H1 (cell line): Measurements from ENCODE around the gene C2CD4B. TPM values are rescaled to one million over a fixed set of nuclear protein-coding genes. Genes with fewer than 3 reads are reported as not detected.

Source experiments
- CTCF ChIA-PET: fragments of 300-600 bp; sonication (Branson Sonifier 250); formaldehyde crosslinking; loops from one replicate; lab custom pipeline; 2021; ENCODE audit not compliant: partially characterized antibody; lab: Charles Lee
- POLR2A ChIA-PET: fragments of 300-600 bp; sonication (Branson Sonifier 250); formaldehyde crosslinking; loops from one replicate; lab custom pipeline; 2021; ENCODE audit warnings: inconsistent platforms; ENCODE audit not compliant: partially characterized antibody; lab: Charles Lee
- DNase-seq, 2 experiments: peaks; one replicate each; pipeline versions ENCODE4 v3.0.0 to v3.0.0-alpha.2; 2010 to 2022; ENCODE audit warnings: low spot score in 2 of 2, low read depth in 1 of 2, mixed read lengths in 1 of 2
- FAIRE-seq: peaks from 2 replicates; lab custom pipeline; 2011; peaks lifted over from hg19 to GRCh38; lab: Jason Lieb, UNC
- H2AFZ ChIP-seq: 2 replicates; pipeline ENCODE4 v1.8.1; 2012; ENCODE audit warnings: low read length, inconsistent platforms
- H2AK5ac ChIP-seq: 2 replicates; pipeline ENCODE4 v1.6.1; 2013; ENCODE audit warnings: low read depth, low read length
- H2BK120ac ChIP-seq: replicated peaks from 2 replicates; pipeline ENCODE3; 2013; ENCODE audit warnings: low read depth, low read length, inconsistent platforms
- H2BK12ac ChIP-seq: 2 replicates; pipeline ENCODE4 v1.6.1; 2013; ENCODE audit warnings: low read depth, low read length
- H2BK15ac ChIP-seq: 2 replicates; pipeline ENCODE4 v1.6.1; 2013; ENCODE audit warnings: low read length
- H2BK20ac ChIP-seq: 2 replicates; pipeline ENCODE4 v1.6.1; 2013; ENCODE audit warnings: low read length
- H2BK5ac ChIP-seq: 2 replicates; pipeline ENCODE4 v1.6.1; 2013; ENCODE audit warnings: low read depth, low read length
- H3K14ac ChIP-seq: 2 replicates; pipeline ENCODE4 v1.6.1; 2013; ENCODE audit warnings: inconsistent platforms; ENCODE audit not compliant: insufficient read length
- H3K18ac ChIP-seq: 2 replicates; pipeline ENCODE4 v1.6.1; 2013; ENCODE audit warnings: low read length; ENCODE audit errors: extremely low read depth
- H3K23ac ChIP-seq: 2 replicates; pipeline ENCODE4 v1.6.1; 2013; ENCODE audit warnings: inconsistent platforms; ENCODE audit not compliant: insufficient read length
- H3K23me2 ChIP-seq: 2 replicates; pipeline ENCODE4 v1.6.1; 2013; ENCODE audit warnings: low read depth, low read length
- H3K27ac ChIP-seq: 2 replicates; pipeline ENCODE4 v1.6.1; 2011; ENCODE audit warnings: low read depth, low read length, inconsistent platforms
- H3K27me3 ChIP-seq, 4 experiments: replicated peaks in 1 of 4; 1 replicate in 1 of 4; 2 replicates in 3 of 4; pipeline versions ENCODE4 v1.6.1 to v1.8.1; 2011 to 2013; ENCODE audit warnings: low read length in 3 of 4, mild to moderate bottlenecking in 3 of 4, inconsistent platforms in 2 of 4, mixed read lengths in 2 of 4, moderate library complexity in 1 of 4; ENCODE audit not compliant: control insufficient read depth in 3 of 4, insufficient read depth in 3 of 4; ENCODE audit errors: extremely low read depth in 1 of 4
- H3K36me3 ChIP-seq, 4 experiments: 2 replicates each; pipeline versions ENCODE4 v1.6.1 to v1.8.1; 2011 to 2013; ENCODE audit warnings: mild to moderate bottlenecking in 4 of 4, low read length in 3 of 4, moderate library complexity in 2 of 4, control low read depth in 1 of 4, inconsistent platforms in 1 of 4; ENCODE audit not compliant: insufficient read depth in 4 of 4, control insufficient read depth in 2 of 4
- H3K4ac ChIP-seq: replicated peaks from 2 replicates; pipeline ENCODE3; 2013; ENCODE audit warnings: low read length, low read depth, mixed read lengths, inconsistent platforms; ENCODE audit not compliant: insufficient read length
- H3K4me1 ChIP-seq, 4 experiments: replicated peaks in 1 of 4; 1 replicate in 1 of 4; 2 replicates in 3 of 4; pipeline versions ENCODE4 v1.6.1 to v1.8.1; 2011 to 2013; ENCODE audit warnings: low read length in 3 of 4, inconsistent platforms in 2 of 4, mixed read lengths in 1 of 4; ENCODE audit not compliant: insufficient read depth in 4 of 4, control insufficient read depth in 3 of 4
- H3K4me2 ChIP-seq, 2 experiments: 2 replicates each; pipeline versions ENCODE4 v1.6.1 to v1.8.1; 2011 to 2013; ENCODE audit warnings: low read depth in 2 of 2, low read length in 2 of 2, control low read depth in 1 of 2, inconsistent platforms in 1 of 2, mild to moderate bottlenecking in 1 of 2; ENCODE audit not compliant: insufficient read depth in 1 of 2
- H3K4me3 ChIP-seq, 4 experiments: fragments of 200-600, 300-600 bp in 1 of 4; sonication (generic), shearing (Covaris generic), sonication (Bioruptor Twin) in 1 of 4; 2 replicates each; pipeline versions ENCODE4 v1.5.1 to v1.8.1; 2011 to 2016; ENCODE audit warnings: low read length in 4 of 4, low read depth in 3 of 4, control low read depth in 2 of 4, inconsistent platforms in 2 of 4, mild to moderate bottlenecking in 2 of 4, mixed read lengths in 1 of 4, moderate library complexity in 1 of 4; ENCODE audit not compliant: insufficient read depth in 2 of 4; ENCODE audit errors: extremely low read depth in 1 of 4
- H3K56ac ChIP-seq: replicated peaks from 2 replicates; pipeline ENCODE3; 2013; ENCODE audit warnings: low read depth, mild to moderate bottlenecking, mixed read lengths, low read length, inconsistent platforms; ENCODE audit not compliant: insufficient read length
- H3K79me1 ChIP-seq: 2 replicates; pipeline ENCODE4 v1.6.1; 2013; ENCODE audit warnings: low read depth, low read length, control low read depth
- H3K79me2 ChIP-seq, 2 experiments: 2 replicates each; pipeline versions ENCODE4 v1.6.1 to v1.8.1; 2012 to 2013; ENCODE audit warnings: low read length in 2 of 2, mild to moderate bottlenecking in 2 of 2, inconsistent platforms in 1 of 2; ENCODE audit not compliant: insufficient read depth in 2 of 2, control insufficient read depth in 1 of 2
- H3K9ac ChIP-seq, 4 experiments: replicated peaks in 1 of 4; 1 replicate in 1 of 4; 2 replicates in 3 of 4; pipeline versions ENCODE4 v1.6.1 to v1.8.1; 2011 to 2013; ENCODE audit warnings: low read depth in 3 of 4, low read length in 3 of 4, control low read depth in 2 of 4, mild to moderate bottlenecking in 2 of 4, moderate library complexity in 2 of 4, inconsistent platforms in 1 of 4; ENCODE audit errors: extremely low read depth in 1 of 4
- H3K9me3 ChIP-seq, 2 experiments: 2 replicates each; pipeline versions ENCODE4 v1.6.1 to v1.8.1; 2012 to 2013; ENCODE audit warnings: mild to moderate bottlenecking in 2 of 2, moderate library complexity in 2 of 2, control low read depth in 1 of 2, inconsistent platforms in 1 of 2, low read depth in 1 of 2, low read length in 1 of 2, mixed read lengths in 1 of 2; ENCODE audit not compliant: insufficient read depth in 2 of 2
- H4K20me1 ChIP-seq, 2 experiments: replicated peaks in 1 of 2; 2 replicates each; pipeline versions ENCODE3 to v1.8.1; 2011 to 2013; ENCODE audit warnings: inconsistent platforms in 2 of 2, low read length in 2 of 2, mild to moderate bottlenecking in 1 of 2; ENCODE audit not compliant: insufficient read depth in 2 of 2, control insufficient read depth in 1 of 2
- H4K5ac ChIP-seq: 2 replicates; pipeline ENCODE4 v1.6.1; 2013; ENCODE audit warnings: low read length, low read depth, mixed read lengths, inconsistent platforms; ENCODE audit not compliant: insufficient read length
- H4K8ac ChIP-seq: 2 replicates; pipeline ENCODE4 v1.8.0; 2013; ENCODE audit warnings: mild to moderate bottlenecking, moderate library complexity, low read length, inconsistent platforms; ENCODE audit not compliant: insufficient read depth; ENCODE audit errors: extremely low read depth
- H4K91ac ChIP-seq: replicated peaks from 2 replicates; pipeline ENCODE3; 2013; ENCODE audit warnings: low read length, mixed read lengths, inconsistent platforms; ENCODE audit not compliant: insufficient read length
- BRCA1 ChIP-seq: IDR thresholded peaks from 2 replicates; pipeline ENCODE4 v1.6.1; 2012; ENCODE audit warnings: low read depth, low read length, improper control_type of control experiment
- EGR1 ChIP-seq: IDR thresholded peaks from 2 replicates; pipeline ENCODE4 v1.6.1; 2011; ENCODE audit warnings: low read depth, low read length, borderline replicate concordance
- FOSL1 ChIP-seq: IDR thresholded peaks from 2 replicates; pipeline ENCODE4 v1.6.1; 2011; ENCODE audit warnings: mild to moderate bottlenecking, low read depth, low read length, moderate library complexity; ENCODE audit not compliant: insufficient read depth
- GTF2F1 ChIP-seq: IDR thresholded peaks from 2 replicates; pipeline ENCODE4 v1.6.1; 2012; ENCODE audit warnings: low read depth, low read length, improper control_type of control experiment, borderline replicate concordance
- HDAC6 ChIP-seq: IDR thresholded peaks from one replicate; pipeline ENCODE4 v1.7.1; 2012; ENCODE audit warnings: low read depth, mild to moderate bottlenecking, inconsistent platforms, low read length, moderate library complexity
- WGBS, 2 experiments: shearing (Covaris generic) in 1 of 2; methylation state at CpG; one replicate each; pipeline versions ENCODE4 v1.1.6 to v1.1.7; 2013 to 2015; ENCODE audit warnings: low lambda C conversion rate in 2 of 2, mixed read lengths in 2 of 2, inconsistent platforms in 1 of 2, low coverage in 1 of 2, missing lambda C conversion rate in 1 of 2; ENCODE audit not compliant: insufficient replicate concordance in 2 of 2, insufficient coverage in 1 of 2, insufficient read length in 1 of 2; ENCODE audit errors: extremely low coverage in 1 of 2, missing lambda C conversion rate in 1 of 2; 5-methylcytosine and 5-hydroxymethylcytosine counted together
- polyA plus RNA-seq, 7 experiments: library from polyadenylated mRNA; depleted of rRNA in 3 of 7; stranded (reverse) in 5 of 7; unstranded in 2 of 7; fragments of >200 nt in 5 of 7; fragments of 200-250 nt in 2 of 7; gene quantifications; 1 replicate in 5 of 7; 2 replicates in 1 of 7; 4 replicates in 1 of 7; pipeline versions ENCODE4 v1.2.1 to v1.2.3, GENCODE V29; 2011 to 2013; ENCODE audit warnings: missing spikeins in 2 of 7, mixed read lengths in 2 of 7
- total RNA-seq: library from RNA; stranded (reverse); fragmentation: NEBNext Ultra II Directional; extraction: Animal tissue kit (Norgen Biotek cat#: 25700); gene quantifications from 2 replicates; pipeline ENCODE4 v1.2.1, GENCODE V29; 2021

The C2CD4B gene
- total and polyA plus RNA-seq, 2 of the 8 experiments (the other 6 are each of a cell fraction or from before 2014, with no cell fraction given) = 0.12 to 0.73 TPM

DNA sequence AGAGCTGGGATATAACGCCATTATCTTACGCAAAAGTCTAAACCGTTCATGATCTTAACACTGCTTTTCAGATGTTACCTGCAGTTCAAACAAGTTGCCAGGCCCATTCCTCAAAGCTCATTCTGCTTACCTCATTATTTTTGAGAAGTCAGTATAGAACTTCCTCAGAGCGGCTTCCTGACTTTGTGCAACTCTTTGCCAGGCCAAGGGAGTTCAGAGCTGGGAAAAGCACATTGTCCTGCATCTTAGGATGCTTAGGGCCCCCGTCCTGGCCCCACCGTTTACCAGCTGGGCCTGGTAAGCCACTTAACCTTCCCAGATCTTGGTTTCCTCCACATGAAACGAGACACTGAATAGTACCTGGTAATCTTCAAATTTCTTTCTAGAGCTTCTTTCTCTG, 6.8 kb upstream of the C2CD4B start:
- Histone ChIP-seq H3K23me2 (no peaks in the 10 kb centered on the region), H3K4me1 (peaks cover 0 to 2% (median 0%) of the 10 kb centered on the region in 4 experiments; a peak in 1 of 7 replicates), H3K56ac (no peak overlapping the region), H3K4me3 (no peak overlapping the region), H3K27ac (no peak overlapping the region), H4K8ac (no peak overlapping the region), H3K4ac (no peak overlapping the region), H4K91ac (no peak overlapping the region), H2BK120ac (no peak overlapping the region), H3K9me3 (no peaks in the 10 kb centered on the region), H2AK5ac (no peak overlapping the region), H2BK12ac (no peak overlapping the region)
- DNase-seq (no peak), FAIRE-seq (no peak)
- POLR2A ChIA-PET = interaction anchor here (1.3 kb wide), 1 partner anchor 30 kb away, joined by 3 read pairs; no protein-coding TSS in a partner anchor
- CTCF ChIA-PET = interaction anchor here (0.9 to 1.6 kb wide), 2 partner anchors 98 to 136 kb away, joined by 4 to 5 read pairs; no protein-coding TSS in a partner anchor
- WGBS, 2 experiments = 80% methylated on average over 7 of the region's 7 CpGs; no CpG with 5 or more reads in 1 of the 2 experiments
- no peak for TF ChIP-seq FOSL1
- no peak for TF ChIP-seq BRCA1
- no peak for TF ChIP-seq EGR1
- TF ChIP-seq HDAC6 = no peak
- no peak for TF ChIP-seq GTF2F1
- TF ChIP-seq, all 59 proteins: peak for 0
- Histone ChIP-seq H2BK20ac (no peak overlapping the region), H4K20me1 (no peaks in the 10 kb centered on the region), H2BK15ac (no peak overlapping the region), H2BK5ac (no peak overlapping the region), H3K36me3 (no peaks in the 10 kb centered on the region), H2AFZ (no peak overlapping the region), H3K23ac (no peak overlapping the region), H4K5ac (no peak overlapping the region), H3K79me2 (no peaks in the 10 kb centered on the region), H3K18ac (no peak overlapping the region), H3K14ac (no peak overlapping the region), H3K79me1 (no peaks in the 10 kb centered on the region; the same call in 1 of the 2 replicates), H3K27me3 (peaks cover 0 to 4% (median 0%) of the 10 kb centered on the region in 4 experiments; a peak in 2 of 7 replicates), H3K9ac (no peak overlapping the region), H3K4me2 (no peak overlapping the region)
